Small intestine (tissue), 7 donors: ENCODE data around the gene TMEM59. TPM values are rescaled to one million over a fixed set of nuclear protein-coding genes. Genes with fewer than 3 reads are reported as not detected.

ENCODE experiments used
- DNase-seq, 2 donors: peaks; one replicate each; pipeline versions ENCODE4 v3.0.0 to v3.0.0-alpha.2; 2013
- FAIRE-seq: peaks from 2 replicates; lab custom pipeline; 2012; peaks lifted over from hg19 to GRCh38; lab: Jason Lieb, UNC
- H3K27ac ChIP-seq, 3 donors: one replicate each; pipeline ENCODE4 v1.5.1; 2013; ENCODE audit warnings: low read length in 2 of 3, mild to moderate bottlenecking in 2 of 3, control low read depth in 1 of 3, inconsistent platforms in 1 of 3, low read depth in 1 of 3, moderate library complexity in 1 of 3
- H3K27me3 ChIP-seq, 3 donors: one replicate each; pipeline ENCODE4 v1.6.1; 2013; ENCODE audit warnings: low read length in 3 of 3, inconsistent platforms in 1 of 3; ENCODE audit not compliant: control insufficient read depth in 3 of 3, insufficient read depth in 3 of 3
- H3K36me3 ChIP-seq, 3 donors: one replicate each; pipeline ENCODE4 v1.6.1; 2013; ENCODE audit warnings: low read length in 3 of 3, inconsistent platforms in 1 of 3, low read depth in 1 of 3, mild to moderate bottlenecking in 1 of 3, moderate library complexity in 1 of 3; ENCODE audit not compliant: control insufficient read depth in 3 of 3, insufficient read depth in 2 of 3
- H3K4me1 ChIP-seq, 3 donors: one replicate each; pipeline ENCODE4 v1.6.1; 2013; ENCODE audit warnings: low read length in 2 of 3, inconsistent platforms in 1 of 3, low read depth in 1 of 3, mild to moderate bottlenecking in 1 of 3, moderate library complexity in 1 of 3; ENCODE audit not compliant: control insufficient read depth in 3 of 3, insufficient read depth in 2 of 3
- H3K4me3 ChIP-seq, 3 donors: one replicate each; pipeline ENCODE4 v1.5.1; 2013; ENCODE audit warnings: low read length in 3 of 3, control low read depth in 1 of 3, inconsistent platforms in 1 of 3, low read depth in 1 of 3, mild to moderate bottlenecking in 1 of 3, moderate library complexity in 1 of 3
- H3K9me3 ChIP-seq, 2 donors: one replicate each; pipeline ENCODE4 v1.6.1; 2013; ENCODE audit warnings: low read depth in 1 of 2, low read length in 1 of 2; ENCODE audit not compliant: control insufficient read depth in 2 of 2, insufficient read depth in 1 of 2
- WGBS, 3 donors: extraction: QIAGEN DNeasy Blood & Tissue Kit; methylation state at CpG; one replicate each; pipeline ENCODE4 v1.1.7; 2013; 5-methylcytosine and 5-hydroxymethylcytosine counted together
- polyA plus RNA-seq, 4 donors: library from polyadenylated mRNA; stranded (reverse) in 3 of 4; unstranded in 1 of 4; fragments of 200-250 nt in 3 of 4; fragments of 120-200 nt in 1 of 4; gene quantifications; one replicate each; pipeline versions ENCODE4 v1.2.1 to v1.2.3, GENCODE V29; 2013
- donor health status: healthy with polysubstance abuse.
- donor health status: control.
- donor health status: control.
- donor health status: Bipolar disorder and iron deficiency.
- donor health status: healthy.

TMEM59 gene
- polyA plus RNA-seq, 4 donors: 156 to 447 (median 212) TPM

DNA sequence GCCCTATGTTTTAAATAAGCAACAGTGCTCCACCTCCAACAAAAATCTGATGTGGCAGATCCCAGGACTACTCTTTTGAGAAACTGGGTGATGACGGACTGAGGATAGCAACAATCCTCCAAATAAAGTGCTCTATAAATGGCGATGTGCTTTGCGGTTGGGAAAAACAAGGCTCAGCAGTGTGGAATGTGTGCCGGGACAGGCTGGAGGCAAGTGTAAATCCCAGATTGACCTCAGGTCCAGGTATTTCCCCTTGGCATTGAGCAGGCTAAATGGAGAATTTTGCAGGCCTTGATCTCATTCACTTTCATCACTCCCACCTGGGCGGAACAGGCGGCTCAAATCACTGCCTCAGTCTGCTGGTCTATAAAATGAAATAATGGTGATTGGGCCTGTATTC, 71.8 kb downstream of the TMEM59 start:
- peaks cover 0 to 15% (median 0%) of the 10 kb centered on the region in 3 donors for H3K4me1 ChIP-seq
- 97 to 98% (median 97%) methylated on average over 6 of the region's 6 CpGs for WGBS, 3 donors
- FAIRE-seq: no peak
- no peaks in the 10 kb centered on the region for H3K27me3 ChIP-seq
- DNase-seq: no peak
- H3K4me3 ChIP-seq: no peak overlapping the region
- no peak overlapping the region for H3K27ac ChIP-seq
- no peaks in the 10 kb centered on the region for H3K9me3 ChIP-seq
- peaks cover 0 to 4% (median 0%) of the 10 kb centered on the region in 3 donors for H3K36me3 ChIP-seq

DNA sequence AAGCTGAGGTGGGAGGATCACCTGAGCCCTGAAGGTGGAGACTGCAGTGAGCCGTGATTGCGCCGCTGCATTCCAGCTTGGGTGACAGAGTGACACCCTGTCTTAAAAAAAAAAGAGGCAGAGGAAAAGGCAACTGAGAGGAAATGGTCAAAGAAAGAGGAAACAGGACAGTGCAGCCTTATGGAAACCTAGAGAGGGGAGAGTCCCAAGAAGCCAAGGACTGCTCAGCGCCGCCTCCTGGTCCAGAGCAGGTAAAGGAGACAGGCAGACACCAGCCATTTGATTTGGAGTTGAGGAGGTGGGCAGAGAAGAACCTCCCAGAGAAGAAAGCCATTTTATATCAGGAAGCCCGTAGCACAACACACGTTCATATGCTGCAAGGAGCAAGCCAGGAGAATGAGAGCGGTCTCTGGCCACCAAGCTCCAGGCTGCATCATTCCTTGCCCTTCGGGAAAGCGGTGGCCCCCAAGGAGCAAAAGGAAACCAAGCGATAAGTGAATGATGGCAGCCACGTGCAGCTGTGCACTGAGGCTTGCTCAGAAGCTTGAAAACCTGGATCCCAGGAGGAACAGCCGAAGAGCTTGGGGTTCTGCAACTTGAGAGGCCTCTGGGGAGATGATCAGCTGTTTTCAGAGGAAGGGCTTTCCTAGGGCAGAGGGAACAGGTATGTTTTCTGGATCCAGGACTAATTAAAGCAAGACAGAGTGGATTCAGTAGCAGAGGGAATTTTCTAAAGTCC, 73.1 kb downstream of the TMEM59 start:
- no peak overlapping the region for H3K27ac ChIP-seq
- peaks cover 0 to 15% (median 0%) of the 10 kb centered on the region in 3 donors for H3K4me1 ChIP-seq
- H3K27me3 ChIP-seq: no peaks in the 10 kb centered on the region
- FAIRE-seq: no peak
- WGBS, 3 donors: 89 to 91% (median 90%) methylated on average over 13 of the region's 13 CpGs
- no peak for DNase-seq
- no peaks in the 10 kb centered on the region for H3K9me3 ChIP-seq
- H3K4me3 ChIP-seq: no peak overlapping the region
- peaks cover 0 to 6% (median 0%) of the 10 kb centered on the region in 3 donors for H3K36me3 ChIP-seq

Other genes with a start within 250 kb of the TMEM59 start
- gene NDC1, start 214.9 kb downstream of the TMEM59 start, polyA plus RNA-seq: 10 to 100 TPM in 2 of 4 donors, 1 to 10 TPM in 2; 1.1 to 20.2 (median 9.2) TPM
- 10 to 100 TPM; 19.0 to 26.2 (median 22.9) TPM for gene YIPF1, start 163.4 kb downstream of the TMEM59 start, polyA plus RNA-seq
- gene DIO1, start 159.0 kb downstream of the TMEM59 start, polyA plus RNA-seq: under 1 TPM in 1 of 4 donors, not detected in 3; 0.44 TPM
- gene IFT25, start 107.5 kb downstream of the TMEM59 start, polyA plus RNA-seq: 10 to 100 TPM; 18.0 to 31.3 (median 20.3) TPM
- 10 to 100 TPM; 11.2 to 29.7 (median 18.9) TPM for gene LRRC42, start 106.9 kb downstream of the TMEM59 start, polyA plus RNA-seq
- under 1 TPM in 1 of 4 donors, not detected in 3; 0.92 TPM for gene LDLRAD1, start 35.0 kb downstream of the TMEM59 start, polyA plus RNA-seq
- 1 to 10 TPM; 1.3 to 5.1 (median 1.9) TPM for gene TCEANC2, start 404 bp upstream of the TMEM59 start, polyA plus RNA-seq
- under 1 TPM in 1 of 4 donors, not detected in 3; 0.07 TPM for gene CDCP2, start 99.8 kb upstream of the TMEM59 start, polyA plus RNA-seq
- gene CYB5RL, start 146.8 kb upstream of the TMEM59 start, polyA plus RNA-seq: 1 to 10 TPM in 3 of 4 donors, under 1 TPM in 1; 0.89 to 8.1 (median 2.5) TPM
- 10 to 100 TPM; 47.6 to 92.9 (median 69.6) TPM for gene MRPL37, start 147.0 kb upstream of the TMEM59 start, polyA plus RNA-seq